Measurements from ENCODE around the gene RDH12. TPM values are rescaled to one million over a fixed set of nuclear protein-coding genes. Genes with fewer than 3 reads are reported as not detected.

The RDH12 gene
- total RNA-seq, 1 experiment from 2014 or later, result 0.66 TPM

GRCh38 chr14:67768219-67768618, 66.5 kb downstream of the RDH12 start:
- no peak for DNase-seq (ENCODE audit: low read depth, low spot score)
- in situ Hi-C loops (cut with HindIII; ENCODE audit: low pct_unique_long_range_greater_than_20kb, low sequenced_read_pairs), result no loop called here

- no peak for DNase-seq (ENCODE audit: low read depth, low spot score)
- in situ Hi-C loops (cut with HindIII; ENCODE audit: low pct_unique_long_range_greater_than_20kb, low sequenced_read_pairs), result no loop called here
These were observed 72.2 kb downstream of the RDH12 start for GRCh38 chr14:67773844-67774377.

- in situ Hi-C loops (cut with HindIII; ENCODE audit: low pct_unique_long_range_greater_than_20kb, low sequenced_read_pairs), result no loop called here
- no peak for DNase-seq (ENCODE audit: low read depth, low spot score)
These were observed 75.1 kb downstream of the RDH12 start for GRCh38 chr14:67776653-67777322.

- no peak for DNase-seq (ENCODE audit: low read depth, low spot score)
- in situ Hi-C loops (cut with HindIII; ENCODE audit: low pct_unique_long_range_greater_than_20kb, low sequenced_read_pairs), result no loop called here
These were observed 77.1 kb downstream of the RDH12 start for GRCh38 chr14:67778792-67779191.

GRCh38 chr14:67782090-67782489, 80.4 kb downstream of the RDH12 start:
- DNase-seq (ENCODE audit: low read depth, low spot score), result no peak
- in situ Hi-C loops (cut with HindIII; ENCODE audit: low pct_unique_long_range_greater_than_20kb, low sequenced_read_pairs), result no loop called here

Small RNAs within 50 kb of the gene (small RNA-seq; reads per million reads assigned to genes)
- gene AL049779.3, result 0 reads per million in 2 experiments
- 0 reads per million in 2 experiments for gene RN7SL369P
- 0 to 0.14 reads per million in 2 experiments for gene RNA5SP386

Other genes starting within 250 kb of the RDH12 start
- 59.2 and 62.3 TPM in 2 replicates for gene TMEM229B, start 213.2 kb upstream of the RDH12 start, total RNA-seq (2014; rRNA removed; shearing (Covaris generic))
- 143 and 156 TPM in 2 replicates for gene PLEKHH1, start 168.6 kb upstream of the RDH12 start, total RNA-seq (2014; rRNA removed; shearing (Covaris generic))
- gene PIGH, start 101.6 kb upstream of the RDH12 start, total RNA-seq (2014; rRNA removed; shearing (Covaris generic)), result 48.7 and 52.4 TPM in 2 replicates
- 3.1 and 5.3 TPM in 2 replicates for gene ARG2, start 82.0 kb upstream of the RDH12 start, total RNA-seq (2014; rRNA removed; shearing (Covaris generic))
- gene VTI1B, start 27.3 kb upstream of the RDH12 start, total RNA-seq (2014; rRNA removed; shearing (Covaris generic)), result 52.5 and 72.1 TPM in 2 replicates
- 116 and 119 TPM in 2 replicates for gene RDH11, start 6.1 kb upstream of the RDH12 start, total RNA-seq (2014; rRNA removed; shearing (Covaris generic))
- 84.0 and 85.2 TPM in 2 replicates for gene ZFYVE26, start 114.7 kb downstream of the RDH12 start, total RNA-seq (2014; rRNA removed; shearing (Covaris generic))
- gene RAD51B, start 117.9 kb downstream of the RDH12 start, total RNA-seq (2014; rRNA removed; shearing (Covaris generic)), result 28.9 and 30.6 TPM in 2 replicates

Data from SK-MEL-5 (cell line).